Fibroblast of lung (primary cell): ENCODE measurements around the gene POLD1.

Source experiments
- EZH2 ChIP-seq: IDR thresholded peaks from 2 replicates; pipeline ENCODE4 v1.5.1; 2012; ENCODE audit warnings: low read length, control low read depth, mild to moderate bottlenecking; ENCODE audit errors: missing control alignments
- TF ChIP-seq, protein P1 (sequence below), 2 donors: IDR thresholded peaks in 1 of 2; conservative IDR thresholded peaks in 1 of 2; 1 replicate in 1 of 2; 2 replicates in 1 of 2; pipeline ENCODE4 v1.5.1; 2011 to 2012; ENCODE audit warnings: low read length in 2 of 2, control low read depth in 1 of 2, inconsistent platforms in 1 of 2, low read depth in 1 of 2, mild to moderate bottlenecking in 1 of 2

DNA sequence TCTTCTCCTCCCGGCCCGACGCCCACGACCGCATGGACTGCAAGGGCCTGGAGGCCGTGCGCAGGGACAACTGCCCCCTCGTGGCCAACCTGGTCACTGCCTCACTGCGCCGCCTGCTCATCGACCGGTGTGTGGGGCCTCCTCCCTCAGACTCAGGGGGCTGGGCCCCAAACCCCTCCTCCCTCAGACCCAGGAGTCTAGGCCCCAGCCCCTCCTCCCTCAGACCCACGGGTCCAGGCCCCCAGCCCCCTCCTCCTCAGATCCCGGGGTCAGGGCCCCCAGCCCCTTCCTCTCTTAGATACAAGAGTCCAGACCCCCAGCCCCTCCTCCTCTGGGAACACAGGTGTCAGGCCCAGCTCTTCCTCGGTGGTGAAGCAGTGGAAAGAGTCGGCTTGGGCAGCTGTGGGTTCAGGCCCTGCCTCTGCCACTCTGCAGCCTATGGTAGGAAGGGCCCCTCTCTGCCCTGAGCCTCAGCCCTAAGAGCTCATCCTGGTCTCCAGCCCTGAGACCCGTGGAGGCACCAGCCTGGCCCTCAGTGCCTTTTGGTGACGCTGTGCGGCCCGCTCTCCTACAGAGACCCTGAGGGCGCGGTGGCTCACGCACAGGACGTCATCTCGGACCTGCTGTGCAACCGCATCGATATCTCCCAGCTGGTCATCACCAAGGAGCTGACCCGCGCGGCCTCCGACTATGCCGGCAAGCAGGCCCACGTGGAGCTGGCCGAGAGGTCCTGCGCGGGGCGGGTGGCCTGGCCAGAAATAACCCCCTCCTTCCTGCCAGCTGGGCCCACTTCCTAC, 30.9 kb downstream of the POLD1 start:
- TF ChIP-seq EZH2 = no peak
- TF ChIP-seq, protein P1, sequence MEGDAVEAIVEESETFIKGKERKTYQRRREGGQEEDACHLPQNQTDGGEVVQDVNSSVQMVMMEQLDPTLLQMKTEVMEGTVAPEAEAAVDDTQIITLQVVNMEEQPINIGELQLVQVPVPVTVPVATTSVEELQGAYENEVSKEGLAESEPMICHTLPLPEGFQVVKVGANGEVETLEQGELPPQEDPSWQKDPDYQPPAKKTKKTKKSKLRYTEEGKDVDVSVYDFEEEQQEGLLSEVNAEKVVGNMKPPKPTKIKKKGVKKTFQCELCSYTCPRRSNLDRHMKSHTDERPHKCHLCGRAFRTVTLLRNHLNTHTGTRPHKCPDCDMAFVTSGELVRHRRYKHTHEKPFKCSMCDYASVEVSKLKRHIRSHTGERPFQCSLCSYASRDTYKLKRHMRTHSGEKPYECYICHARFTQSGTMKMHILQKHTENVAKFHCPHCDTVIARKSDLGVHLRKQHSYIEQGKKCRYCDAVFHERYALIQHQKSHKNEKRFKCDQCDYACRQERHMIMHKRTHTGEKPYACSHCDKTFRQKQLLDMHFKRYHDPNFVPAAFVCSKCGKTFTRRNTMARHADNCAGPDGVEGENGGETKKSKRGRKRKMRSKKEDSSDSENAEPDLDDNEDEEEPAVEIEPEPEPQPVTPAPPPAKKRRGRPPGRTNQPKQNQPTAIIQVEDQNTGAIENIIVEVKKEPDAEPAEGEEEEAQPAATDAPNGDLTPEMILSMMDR (conservative IDR thresholded peaks at IDR 0.05 in 1 of 2, IDR thresholded peaks at IDR 0.05 in 1 of 2; ENCODE audit: low read depth in 1 of 2, low read length in 2 of 2) = peak; percentile 73 to 84
